Activated CD4-positive, alpha-beta memory T cell treated with anti-CD3 and anti-CD28 coated beads, Interleukin-2, amount 10 ng/mL, durations not matched to agents 7 days and 5 days (primary cell): ENCODE measurements around the gene CEP170B. TPM values are rescaled to one million over a fixed set of nuclear protein-coding genes. Genes with fewer than 3 reads are reported as not detected.

Source experiments
- CTCF ChIA-PET: fragments of 350-600 bp; sonication (Branson Sonifier 250); formaldehyde crosslinking; loops from one replicate; lab custom pipeline; 2021; ENCODE audit warnings: antibody characterized with exemption, inconsistent platforms; lab: Charles Lee
- POLR2A ChIA-PET: fragments of 350-600 bp; sonication (Branson Sonifier 250); formaldehyde crosslinking; loops from one replicate; lab custom pipeline; 2021; ENCODE audit warnings: antibody characterized with exemption; lab: Charles Lee
- DNase-seq: peaks from one replicate; pipeline ENCODE4 v3.0.0-alpha.2; 2020
- H3K27ac Mint-ChIP-seq: one replicate; pipeline ENCODE4 v1.8.0; 2021; ENCODE audit warnings: mild to moderate bottlenecking, mixed read lengths
- H3K27me3 Mint-ChIP-seq: one replicate; pipeline ENCODE4 v1.8.0; 2021; ENCODE audit warnings: mixed read lengths
- H3K36me3 Mint-ChIP-seq: one replicate; pipeline ENCODE4 v1.8.0; 2021; ENCODE audit warnings: low read depth, mixed read lengths
- H3K4me1 Mint-ChIP-seq: one replicate; pipeline ENCODE4 v1.8.0; 2021; ENCODE audit warnings: mixed read lengths
- H3K4me3 Mint-ChIP-seq: one replicate; pipeline ENCODE4 v1.8.0; 2021; ENCODE audit warnings: mild to moderate bottlenecking, mixed read lengths
- H3K9me3 Mint-ChIP-seq: one replicate; pipeline ENCODE4 v1.8.0; 2021; ENCODE audit warnings: mixed read lengths
- total RNA-seq, 2 experiments: library from RNA; stranded (reverse); gene quantifications; one replicate each; pipeline ENCODE4 v1.2.3, GENCODE V29; 2021

The CEP170B gene
- total RNA-seq, 2 experiments from 2014 or later: 3.0 to 3.2 TPM

DNA sequence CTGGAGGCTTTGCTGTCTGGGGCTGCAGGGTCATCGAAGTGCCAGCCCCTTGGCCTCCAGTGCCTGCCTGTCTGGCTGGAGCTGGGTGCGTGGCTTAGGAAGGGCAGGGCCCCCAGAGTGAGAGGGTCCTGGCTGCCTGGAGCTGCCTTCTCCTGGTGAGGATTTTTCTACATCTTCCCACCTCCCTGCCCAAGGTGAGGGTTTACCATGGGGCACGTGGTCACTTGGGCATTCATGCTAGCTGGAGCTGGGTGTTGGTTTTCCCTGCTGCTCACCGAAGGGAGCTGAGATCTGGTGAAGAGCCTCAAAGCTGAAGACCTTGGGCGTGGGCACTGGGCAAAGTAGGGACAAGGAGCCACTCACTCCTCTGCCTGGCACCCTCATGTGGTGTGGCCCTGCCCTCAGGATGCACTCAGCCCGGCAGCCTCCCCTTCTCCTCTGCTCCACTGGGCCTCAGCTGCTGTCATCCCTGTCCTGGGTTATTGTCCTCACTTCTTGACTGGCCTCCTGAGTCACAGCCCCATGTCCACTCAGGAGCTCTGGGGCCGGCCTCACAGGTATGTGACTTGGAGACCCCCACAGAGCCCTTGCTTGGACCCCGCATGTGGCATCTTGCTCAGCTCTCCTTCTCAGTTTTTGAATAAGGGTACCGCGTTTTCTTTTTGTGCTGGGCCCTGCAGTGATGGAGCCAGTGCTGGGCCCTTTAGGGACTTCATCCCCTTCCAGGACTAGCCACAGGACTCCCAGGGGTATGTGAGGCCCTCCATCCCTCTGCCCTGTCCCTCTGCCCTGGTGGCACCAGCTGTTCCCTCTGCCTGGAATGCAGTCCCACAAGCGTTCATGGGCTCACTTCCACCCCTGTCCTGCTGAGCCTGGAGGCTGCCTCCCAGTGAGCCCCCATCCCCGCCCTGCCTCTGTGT, 1.6 kb downstream of the CEP170B start:
- ChIA-PET POLR2A (no interaction called here), CTCF (no interaction called here)
- Mint-ChIP-seq H3K27me3 (peaks cover 23% of the 10 kb centered on the region), H3K27ac (no peak overlapping the region), H3K9me3 (no peaks in the 10 kb centered on the region), H3K4me3 (peak overlapping the region; percentile 45), H3K36me3 (no peaks in the 10 kb centered on the region), H3K4me1 (peaks cover 7% of the 10 kb centered on the region)
- no peak for DNase-seq

DNA sequence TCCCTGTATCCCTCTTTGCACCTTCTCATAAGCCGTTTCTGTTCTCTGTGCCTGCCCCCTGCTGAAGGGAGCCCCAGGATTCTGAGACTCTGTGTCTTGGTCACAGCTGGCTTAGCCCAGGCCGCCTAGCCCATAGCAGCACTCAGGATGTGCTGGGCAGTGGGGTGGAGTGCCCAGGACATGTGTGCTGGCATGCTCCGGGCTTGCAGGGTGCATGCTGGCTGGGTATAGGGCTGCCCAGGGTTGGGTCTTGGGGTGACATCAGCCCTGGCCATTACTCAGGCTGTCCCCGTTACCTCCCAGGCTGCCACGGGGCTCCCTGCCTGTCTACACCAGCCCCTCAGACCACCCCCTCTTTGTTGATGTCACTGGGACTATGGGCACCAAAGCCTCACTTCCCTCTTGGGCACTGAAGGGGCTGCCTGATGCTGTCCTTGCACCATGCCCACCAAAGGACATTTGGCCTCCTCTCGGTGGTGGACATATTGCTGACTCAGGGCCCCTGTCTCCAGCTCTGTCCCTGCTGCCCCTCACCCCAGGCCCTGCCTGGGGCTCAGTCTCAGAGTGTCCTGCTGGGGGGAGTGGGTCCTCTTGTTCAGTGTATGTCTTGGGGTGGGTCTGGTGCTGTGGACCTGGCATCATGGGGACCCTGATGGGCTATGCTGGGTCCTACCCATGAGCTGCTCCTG, 2.4 kb downstream of the CEP170B start:
- Mint-ChIP-seq H3K27ac (no peak overlapping the region), H3K4me3 (peak overlapping the region; percentile 4), H3K9me3 (no peaks in the 10 kb centered on the region), H3K4me1 (peaks cover 7% of the 10 kb centered on the region), H3K36me3 (no peaks in the 10 kb centered on the region), H3K27me3 (peaks cover 23% of the 10 kb centered on the region)
- CTCF ChIA-PET: interaction anchor here (0.8 kb wide), 1 partner anchor 40 kb away, joined by 3 read pairs; no protein-coding TSS in a partner anchor
- POLR2A ChIA-PET: no interaction called here
- no peak for DNase-seq

- Mint-ChIP-seq H3K4me3 (no peak overlapping the region), H3K4me1 (peaks cover 9% of the 10 kb centered on the region), H3K27me3 (peaks cover 19% of the 10 kb centered on the region), H3K36me3 (no peaks in the 10 kb centered on the region), H3K27ac (no peak overlapping the region), H3K9me3 (no peaks in the 10 kb centered on the region)
- POLR2A ChIA-PET: no interaction called here
- DNase-seq: no peak
- CTCF ChIA-PET: interaction anchor here (0.8 kb wide), 1 partner anchor 41 kb away, joined by 3 read pairs; no protein-coding TSS in a partner anchor
Observed at GRCh38 chr14:104868060-104868740, 3.1 kb downstream of the CEP170B start.

GRCh38 chr14:104868811-104869572, 3.9 kb downstream of the CEP170B start:
- Mint-ChIP-seq H3K4me1 (peaks cover 9% of the 10 kb centered on the region), H3K9me3 (no peaks in the 10 kb centered on the region), H3K4me3 (no peak overlapping the region), H3K27ac (no peak overlapping the region), H3K27me3 (peaks cover 12% of the 10 kb centered on the region), H3K36me3 (no peaks in the 10 kb centered on the region)
- no peak for DNase-seq
- POLR2A ChIA-PET: no interaction called here
- CTCF ChIA-PET: no interaction called here

- no peaks in the 10 kb centered on the region for H3K9me3 Mint-ChIP-seq
- ChIA-PET POLR2A (no interaction called here), CTCF (no interaction called here)
- H3K27me3 Mint-ChIP-seq: peaks cover 5% of the 10 kb centered on the region
- H3K36me3 Mint-ChIP-seq: no peaks in the 10 kb centered on the region
- H3K4me1 Mint-ChIP-seq: peaks cover 8% of the 10 kb centered on the region
- no peak overlapping the region for H3K27ac Mint-ChIP-seq
- no peak for DNase-seq
- no peak overlapping the region for H3K4me3 Mint-ChIP-seq
Observed at GRCh38 chr14:104869669-104870367, 4.8 kb downstream of the CEP170B start.

DNA sequence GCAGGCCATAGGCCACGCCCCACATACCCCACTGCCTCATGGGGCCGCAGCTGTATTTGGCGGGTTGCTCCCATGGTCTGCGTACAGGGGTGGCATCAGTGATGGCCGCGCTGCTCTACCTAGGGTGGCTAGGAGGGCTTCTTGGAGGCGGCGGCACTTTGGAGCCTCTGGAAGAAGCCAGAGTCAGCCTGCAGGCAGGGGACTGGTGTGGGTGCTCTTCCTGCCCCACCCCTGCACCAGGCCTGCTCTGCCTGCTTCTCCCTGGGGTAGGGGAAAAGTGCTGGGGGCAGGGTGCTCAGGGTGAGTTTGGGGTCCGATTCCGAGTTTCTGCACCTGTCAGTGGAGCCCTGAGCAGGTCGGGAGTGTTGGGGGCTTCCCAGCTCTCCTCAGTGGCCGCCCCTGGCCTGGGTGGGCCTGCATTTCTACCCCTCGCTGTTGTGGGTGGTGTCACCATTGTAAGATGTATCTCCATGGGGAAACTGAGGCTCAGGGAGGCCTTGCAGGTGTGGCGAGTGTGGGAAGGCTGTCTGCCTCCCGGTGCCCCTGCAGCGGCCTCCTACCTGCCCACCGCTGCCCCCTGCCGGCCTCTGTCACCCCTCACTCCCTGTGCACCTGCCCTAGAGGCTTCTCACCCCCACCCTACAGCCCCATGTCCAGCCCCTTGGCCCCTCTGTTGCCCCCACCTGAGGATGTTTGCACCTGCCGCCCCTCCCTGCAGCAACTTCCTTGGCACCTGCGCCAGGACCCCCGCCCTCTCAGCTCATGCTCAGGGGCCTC, 5.5 kb downstream of the CEP170B start:
- Mint-ChIP-seq H3K27ac (no peak overlapping the region), H3K36me3 (no peaks in the 10 kb centered on the region), H3K27me3 (peaks cover 5% of the 10 kb centered on the region), H3K4me1 (peaks cover 8% of the 10 kb centered on the region), H3K9me3 (no peaks in the 10 kb centered on the region), H3K4me3 (no peak overlapping the region)
- ChIA-PET POLR2A (no interaction called here), CTCF (no interaction called here)
- DNase-seq: peak; percentile 50

DNA sequence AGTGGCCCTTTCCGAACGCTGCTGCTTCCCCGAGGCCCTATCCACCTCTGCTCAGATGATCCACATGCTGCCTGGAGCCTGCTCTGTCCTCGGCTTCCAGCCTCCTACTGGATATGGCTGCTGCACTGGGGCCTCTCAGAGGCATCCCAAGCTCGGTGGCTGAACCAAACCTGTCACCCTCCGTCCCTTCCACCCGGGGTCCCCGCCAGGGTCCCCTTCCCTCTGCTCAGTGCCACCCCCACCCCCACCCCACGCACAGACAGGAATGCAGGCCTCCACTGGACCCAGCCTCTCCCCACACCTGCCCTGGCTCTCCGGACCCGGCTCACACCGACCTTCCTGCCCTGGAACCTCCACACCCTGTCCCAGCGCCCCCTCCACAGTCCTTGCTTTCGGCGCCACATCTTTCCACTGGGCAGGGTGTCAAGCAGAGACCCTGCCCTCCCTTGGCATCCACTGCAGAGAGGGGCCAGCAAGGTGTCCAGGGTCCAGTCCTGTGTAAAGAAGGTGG, 6.1 kb downstream of the CEP170B start:
- H3K4me1 Mint-ChIP-seq: peaks cover 8% of the 10 kb centered on the region
- no peak overlapping the region for H3K4me3 Mint-ChIP-seq
- H3K36me3 Mint-ChIP-seq: no peaks in the 10 kb centered on the region
- H3K27ac Mint-ChIP-seq: no peak overlapping the region
- DNase-seq: no peak
- ChIA-PET CTCF (no interaction called here), POLR2A (no interaction called here)
- H3K9me3 Mint-ChIP-seq: no peaks in the 10 kb centered on the region
- peaks cover 5% of the 10 kb centered on the region for H3K27me3 Mint-ChIP-seq

DNA sequence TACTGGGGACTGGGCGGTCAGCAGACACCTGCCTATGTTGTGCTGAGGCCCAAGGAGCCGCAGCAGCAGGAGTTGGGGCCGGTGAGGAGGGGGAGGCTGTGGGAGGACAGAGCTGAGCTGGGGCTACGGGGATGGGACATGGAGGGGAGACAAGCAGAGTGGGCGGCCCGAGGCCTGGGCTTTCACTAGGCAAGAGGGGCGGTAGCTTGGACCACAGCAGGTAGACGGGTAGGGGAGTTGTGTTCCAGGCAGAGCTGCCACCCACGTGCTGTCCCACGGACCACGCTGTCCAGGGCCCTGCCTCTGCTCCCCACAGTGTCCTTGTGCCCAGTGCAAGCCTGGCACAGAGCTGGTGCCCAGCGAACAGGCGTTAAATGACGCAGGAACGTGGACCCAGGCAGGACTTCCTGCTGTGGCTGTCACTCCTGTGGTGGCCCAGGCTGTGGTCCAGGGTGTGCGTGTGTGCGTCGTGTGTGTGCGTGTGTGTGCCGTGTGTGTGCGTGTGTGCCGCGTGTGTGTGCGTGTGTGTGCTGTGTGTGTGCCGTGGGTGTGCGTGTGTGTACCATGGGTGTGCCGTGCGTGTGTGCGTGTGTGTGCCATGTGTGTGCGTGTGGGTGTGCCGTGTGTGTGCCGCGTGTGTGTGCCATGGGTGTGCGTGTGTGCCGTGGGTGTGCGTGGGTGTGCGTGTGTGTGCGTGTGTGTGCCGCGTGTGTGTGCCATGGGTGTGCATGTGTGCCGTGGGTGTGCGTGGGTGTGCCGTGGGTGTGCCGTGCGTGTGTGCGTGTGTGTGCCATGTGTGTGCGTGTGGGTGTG, 6.8 kb downstream of the CEP170B start:
- H3K36me3 Mint-ChIP-seq: no peaks in the 10 kb centered on the region
- H3K27ac Mint-ChIP-seq: no peak overlapping the region
- H3K4me1 Mint-ChIP-seq: peaks cover 4% of the 10 kb centered on the region
- H3K27me3 Mint-ChIP-seq: peaks cover 3% of the 10 kb centered on the region
- DNase-seq: no peak
- H3K4me3 Mint-ChIP-seq: no peak overlapping the region
- ChIA-PET CTCF (no interaction called here), POLR2A (no interaction called here)
- H3K9me3 Mint-ChIP-seq: no peaks in the 10 kb centered on the region

- Mint-ChIP-seq H3K36me3 (no peaks in the 10 kb centered on the region), H3K4me3 (no peak overlapping the region), H3K27me3 (no peaks in the 10 kb centered on the region), H3K27ac (no peak overlapping the region), H3K4me1 (peaks cover 2% of the 10 kb centered on the region), H3K9me3 (no peaks in the 10 kb centered on the region)
- ChIA-PET POLR2A (no interaction called here), CTCF (no interaction called here)
- no peak for DNase-seq
Observed at GRCh38 chr14:104872469-104873341, 7.6 kb downstream of the CEP170B start.

- POLR2A ChIA-PET: no interaction called here
- no peaks in the 10 kb centered on the region for H3K9me3 Mint-ChIP-seq
- CTCF ChIA-PET: no interaction called here
- H3K4me3 Mint-ChIP-seq: no peak overlapping the region
- H3K4me1 Mint-ChIP-seq: peaks cover 2% of the 10 kb centered on the region
- no peak for DNase-seq
- H3K27ac Mint-ChIP-seq: no peak overlapping the region
- no peaks in the 10 kb centered on the region for H3K27me3 Mint-ChIP-seq
- H3K36me3 Mint-ChIP-seq: no peaks in the 10 kb centered on the region
Observed at GRCh38 chr14:104873380-104874055, 8.4 kb downstream of the CEP170B start.
